HG02870 (cell line): ENCODE measurements around the gene CAV1.

Source experiments
- ATAC-seq: cut with Tn5 transposase; IDR thresholded peaks from one replicate; pipeline ENCODE4 v1.9.1; 2021; ENCODE audit warnings: mild to moderate bottlenecking, moderate library complexity; ENCODE audit not compliant: unreplicated experiment

Gene CAV1

DNA sequence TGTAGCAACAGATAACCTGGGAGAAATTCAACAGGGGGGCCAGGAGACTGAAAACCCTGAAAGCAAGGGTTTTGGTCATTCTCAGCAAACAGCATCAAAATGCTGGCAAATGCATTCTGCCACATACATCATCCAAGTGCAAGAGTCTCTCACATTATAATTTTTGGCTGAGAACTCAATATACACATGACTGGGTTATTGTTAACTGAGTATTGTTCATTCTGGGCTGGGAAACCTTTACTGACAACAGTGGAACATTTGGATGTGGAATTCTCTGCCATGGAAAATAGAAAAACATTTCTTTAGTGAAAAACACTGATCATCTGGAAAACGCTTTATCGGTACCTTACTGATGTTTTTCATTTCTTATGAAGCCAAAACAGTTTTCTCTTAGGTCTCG, 74.0 kb downstream of the CAV1 start:
- no peak for ATAC-seq

GRCh38 chr7:116601426-116601825, 76.6 kb downstream of the CAV1 start:
- no peak for ATAC-seq

DNA sequence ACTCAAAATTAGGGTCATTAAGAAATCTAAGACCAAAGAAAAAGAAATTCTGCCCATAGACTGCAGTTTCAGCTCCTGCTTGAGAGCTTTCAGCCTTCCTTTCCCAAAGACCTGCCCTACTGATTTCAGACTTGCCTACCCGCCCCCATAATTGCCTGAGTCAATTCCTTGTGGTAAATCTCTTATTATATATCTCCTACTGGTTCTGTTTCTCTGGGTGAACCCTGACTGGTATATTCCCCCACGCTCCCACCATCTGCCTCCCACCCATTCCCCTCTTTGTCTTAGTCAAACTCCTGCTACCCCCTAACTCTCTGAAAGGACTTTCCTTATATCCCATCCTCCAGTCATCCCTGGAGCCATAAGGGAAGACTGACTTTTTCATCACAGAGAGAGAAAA, 82.5 kb downstream of the CAV1 start:
- ATAC-seq = no peak

DNA sequence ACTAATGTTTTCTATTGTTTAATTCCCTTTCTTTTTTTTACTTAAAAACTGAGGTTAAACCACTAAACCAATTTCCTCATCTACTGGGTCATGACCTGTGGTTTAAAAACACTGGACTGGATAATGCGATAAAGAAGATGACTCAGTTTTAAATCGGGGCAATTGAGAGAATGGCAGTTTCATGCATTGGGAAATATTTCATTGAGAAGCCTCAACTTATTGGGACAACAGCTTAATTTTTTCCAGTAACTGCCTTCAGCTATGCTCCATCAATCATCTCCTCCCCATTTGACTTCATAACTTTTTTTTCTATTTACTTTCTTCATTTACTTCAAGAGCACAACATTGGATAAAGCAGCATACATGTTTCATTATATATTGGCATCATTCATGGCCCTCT, 85.4 kb downstream of the CAV1 start:
- no peak for ATAC-seq

- no peak for ATAC-seq
Measured at GRCh38 chr7:116610721-116611120, 85.9 kb downstream of the CAV1 start.
